Subcutaneous abdominal adipose tissue (tissue), 5 donors: ENCODE measurements around the gene C10orf105.

ENCODE experiments used
- H3K27ac ChIP-seq: one replicate; pipeline ENCODE4 v1.7.0; 2013; ENCODE audit warnings: low read depth, mild to moderate bottlenecking, inconsistent platforms, low read length, moderate library complexity
- H3K27me3 ChIP-seq, 5 donors: one replicate each; pipeline ENCODE4 v1.7.0; 2013; ENCODE audit warnings: low read length in 5 of 5, inconsistent platforms in 1 of 5; ENCODE audit not compliant: control insufficient read depth in 5 of 5, insufficient read depth in 4 of 5
- H3K36me3 ChIP-seq, 5 donors: one replicate each; pipeline ENCODE4 v1.7.0; 2013; ENCODE audit warnings: low read length in 5 of 5; ENCODE audit not compliant: control insufficient read depth in 5 of 5, insufficient read depth in 5 of 5
- H3K4me1 ChIP-seq, 5 donors: one replicate each; pipeline ENCODE4 v1.7.0; 2013; ENCODE audit warnings: low read length in 5 of 5, mild to moderate bottlenecking in 3 of 5, moderate library complexity in 1 of 5; ENCODE audit not compliant: control insufficient read depth in 5 of 5, insufficient read depth in 5 of 5
- H3K4me3 ChIP-seq, 5 donors: one replicate each; pipeline ENCODE4 v1.7.0; 2013; ENCODE audit warnings: low read length in 5 of 5, low read depth in 1 of 5
- H3K9ac ChIP-seq, 5 donors: one replicate each; pipeline ENCODE4 v1.7.0; 2013; ENCODE audit warnings: low read length in 5 of 5, mild to moderate bottlenecking in 4 of 5, moderate library complexity in 3 of 5
- H3K9me3 ChIP-seq, 5 donors: one replicate each; pipeline ENCODE4 v1.7.0; 2013; ENCODE audit warnings: low read length in 5 of 5; ENCODE audit not compliant: control insufficient read depth in 5 of 5
- donor health status: healthy.
- donor health status: healthy.
- donor health status: healthy.
- donor health status: healthy.
- donor health status: healthy.

The C10orf105 gene

DNA sequence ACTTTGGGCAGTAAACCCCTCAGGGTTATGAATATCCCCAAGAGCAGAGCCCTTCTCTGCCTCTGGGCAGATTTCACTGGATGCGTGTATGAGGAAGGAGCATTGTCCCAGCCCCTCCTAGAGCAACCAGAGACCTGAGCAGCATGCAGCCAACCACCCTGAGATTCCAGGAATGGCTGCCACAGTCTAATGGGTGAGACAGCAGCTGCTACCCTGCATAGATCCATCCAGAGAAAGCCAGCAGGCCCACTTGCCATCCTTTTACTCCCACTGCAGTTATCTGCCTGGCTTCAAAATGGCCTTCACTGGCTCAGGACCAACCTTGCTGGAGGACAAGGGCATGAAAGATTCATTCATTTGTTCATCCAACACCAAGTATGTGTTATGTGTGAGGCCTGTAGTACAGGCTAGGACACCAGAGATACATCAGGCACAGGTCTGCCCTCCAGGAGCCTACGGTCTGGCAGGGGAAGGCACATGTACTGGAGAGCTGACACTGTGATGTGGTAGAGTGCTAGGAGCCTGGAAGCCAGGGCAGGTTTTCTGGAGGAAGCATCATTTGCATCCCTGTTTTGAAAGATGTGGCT, 26.2 kb upstream of the C10orf105 start:
- H3K4me1 ChIP-seq: peaks cover 18 to 56% (median 55%) of the 10 kb centered on the region in 5 donors
- H3K27me3 ChIP-seq: no peaks in the 10 kb centered on the region
- H3K27ac ChIP-seq: no peak overlapping the region
- peaks cover 0 to 15% (median 9%) of the 10 kb centered on the region in 5 donors for H3K36me3 ChIP-seq
- no peak overlapping the region for H3K9ac ChIP-seq
- no peak overlapping the region for H3K4me3 ChIP-seq
- H3K9me3 ChIP-seq: peaks cover 0 to 7% (median 4%) of the 10 kb centered on the region in 5 donors

DNA sequence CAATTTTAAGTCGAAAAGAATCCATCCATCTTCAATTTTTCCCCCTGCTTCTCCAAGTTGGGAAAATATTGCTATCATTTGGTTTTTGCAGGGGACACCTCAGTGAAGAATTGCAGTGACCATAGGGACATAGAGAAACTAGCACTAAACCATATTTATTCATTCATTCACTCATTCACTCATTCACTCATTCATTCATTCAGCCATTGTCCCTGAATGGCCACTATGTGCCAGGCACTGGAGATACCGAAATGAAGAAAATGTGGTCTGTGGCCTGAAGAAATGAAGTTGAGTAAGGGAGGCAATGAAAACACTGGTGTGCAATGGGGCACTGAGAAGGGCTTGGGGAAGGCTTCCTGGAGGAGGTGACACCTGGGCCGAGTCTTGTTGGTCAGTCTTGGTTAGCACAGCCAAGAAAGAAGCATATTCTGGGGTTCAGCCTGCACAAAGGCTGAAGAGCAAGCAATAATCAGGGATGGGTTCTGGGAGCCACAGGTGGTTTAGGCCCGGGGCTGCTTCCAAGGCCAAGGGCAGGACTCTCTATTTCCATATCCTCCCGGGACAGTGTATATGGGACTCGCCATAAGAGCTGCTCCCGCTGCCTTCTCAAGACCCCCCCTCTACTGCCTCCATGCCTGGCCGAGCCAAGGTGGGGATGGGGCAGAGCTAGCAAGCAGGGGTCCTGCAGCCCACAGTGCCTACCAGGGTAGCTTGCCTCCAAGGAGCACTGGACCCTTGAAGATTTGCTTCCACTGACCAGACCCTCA, 25.5 kb upstream of the C10orf105 start:
- no peaks in the 10 kb centered on the region for H3K27me3 ChIP-seq
- peaks cover 18 to 55% (median 54%) of the 10 kb centered on the region in 5 donors for H3K4me1 ChIP-seq
- H3K4me3 ChIP-seq: no peak overlapping the region
- H3K9me3 ChIP-seq: peaks cover 0 to 7% (median 4%) of the 10 kb centered on the region in 5 donors
- peaks cover 0 to 8% (median 3%) of the 10 kb centered on the region in 5 donors for H3K36me3 ChIP-seq
- no peak overlapping the region for H3K27ac ChIP-seq
- H3K9ac ChIP-seq: no peak overlapping the region

DNA sequence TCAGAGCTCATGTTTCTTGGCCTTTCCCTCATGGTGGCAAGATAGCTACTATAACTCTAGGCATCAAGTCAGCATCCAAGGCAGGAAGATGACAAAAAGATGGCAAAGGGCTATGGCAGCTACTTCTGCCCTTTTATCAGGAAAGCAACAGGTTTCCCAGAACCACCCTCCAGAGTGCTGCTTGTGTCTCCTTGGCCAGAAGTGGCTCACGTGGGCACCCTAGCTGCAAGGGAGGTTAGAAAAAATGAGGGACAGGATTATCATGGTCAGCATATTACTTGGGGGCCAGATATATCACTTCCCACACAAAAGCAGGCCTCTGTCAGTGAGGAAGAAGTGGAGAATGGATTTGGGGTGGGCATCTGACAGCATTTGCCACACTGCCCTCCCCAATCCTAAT, 24.3 kb upstream of the C10orf105 start:
- no peak overlapping the region for H3K9ac ChIP-seq
- no peak overlapping the region for H3K27ac ChIP-seq
- peaks cover 13 to 53% (median 46%) of the 10 kb centered on the region in 5 donors for H3K4me1 ChIP-seq
- peaks cover 0 to 7% (median 4%) of the 10 kb centered on the region in 5 donors for H3K9me3 ChIP-seq
- H3K27me3 ChIP-seq: no peaks in the 10 kb centered on the region
- no peak overlapping the region for H3K4me3 ChIP-seq
- peaks cover 0 to 3% (median 0%) of the 10 kb centered on the region in 5 donors for H3K36me3 ChIP-seq

DNA sequence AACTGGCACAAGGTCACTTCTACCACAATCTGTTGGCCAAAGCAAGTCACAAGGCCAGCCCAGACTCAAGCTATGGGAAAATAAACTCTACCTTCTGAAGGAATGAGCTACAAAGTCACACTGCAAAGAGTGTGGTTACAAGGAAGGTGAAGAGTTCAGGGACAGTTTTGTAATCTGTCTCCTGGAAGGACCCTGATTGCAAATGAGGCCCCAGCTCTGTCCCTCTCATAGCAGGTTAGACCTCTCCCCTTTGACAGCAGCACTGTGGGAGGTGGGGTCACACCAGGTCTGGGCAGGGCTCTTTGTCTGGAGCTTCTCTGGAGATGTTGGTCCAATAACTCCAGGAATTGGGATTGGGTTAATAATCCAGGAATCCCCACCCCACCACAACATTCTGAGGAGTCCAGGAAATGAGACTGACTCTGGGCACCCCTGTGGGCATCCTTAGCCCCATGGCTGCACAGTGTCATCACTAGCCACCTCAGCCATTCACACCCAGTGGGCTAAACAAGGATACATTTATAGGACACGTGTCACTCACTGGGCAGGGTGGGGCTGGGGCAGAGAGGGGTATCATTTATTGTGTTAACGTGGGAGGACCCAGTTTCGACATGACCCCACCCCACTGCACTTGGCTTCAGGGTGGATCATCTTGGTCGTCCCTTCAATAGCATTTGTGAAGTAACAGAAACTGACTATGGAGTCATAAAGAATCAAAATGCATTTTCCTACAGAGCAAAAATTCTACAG, 23.7 kb upstream of the C10orf105 start:
- Histone ChIP-seq H3K4me3 (no peak overlapping the region), H3K9me3 (peaks cover 0 to 7% (median 4%) of the 10 kb centered on the region in 5 donors), H3K27me3 (no peaks in the 10 kb centered on the region), H3K27ac (no peak overlapping the region), H3K4me1 (peaks cover 11 to 53% (median 44%) of the 10 kb centered on the region in 5 donors), H3K9ac (no peak overlapping the region), H3K36me3 (peaks cover 0 to 3% (median 0%) of the 10 kb centered on the region in 5 donors)

DNA sequence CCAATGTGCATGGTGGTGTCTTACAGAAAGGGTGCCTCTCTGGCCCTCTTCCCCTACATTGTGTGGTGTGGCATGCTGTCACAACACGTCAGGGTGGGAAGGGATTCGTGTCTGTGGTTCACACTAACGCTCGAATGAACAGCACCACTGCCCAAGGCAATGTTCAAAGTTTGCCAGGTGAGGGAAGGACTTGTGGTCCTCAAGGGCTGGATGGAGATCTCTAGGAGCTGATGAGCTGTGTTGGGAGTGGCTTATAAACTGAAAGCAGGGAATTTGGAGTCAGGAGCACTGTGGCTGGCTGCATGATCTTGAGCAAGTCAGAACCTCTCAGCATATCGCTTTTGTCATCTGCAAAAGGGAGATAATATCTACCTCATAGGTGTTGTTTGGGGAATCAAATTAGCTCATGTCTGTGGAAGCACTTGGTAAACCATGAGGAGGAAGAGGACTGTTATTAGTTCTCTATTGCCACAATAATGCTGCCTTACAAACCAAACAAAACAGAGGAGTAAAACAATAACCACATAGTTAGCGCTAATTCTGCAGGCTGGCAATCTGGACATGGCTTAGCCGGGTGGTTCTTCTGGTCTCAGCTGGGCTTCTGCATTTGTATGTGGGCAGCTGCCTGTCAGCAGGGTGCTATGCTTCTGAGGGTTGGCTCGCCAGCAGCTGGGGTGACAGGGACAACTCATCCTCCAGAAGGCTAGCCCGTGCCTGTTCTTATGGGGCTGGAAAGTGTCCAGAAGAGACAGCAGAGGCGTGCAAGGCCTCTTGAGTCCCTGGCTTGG, 22.9 kb upstream of the C10orf105 start:
- Histone ChIP-seq H3K36me3 (peaks cover 0 to 3% (median 0%) of the 10 kb centered on the region in 5 donors), H3K27me3 (no peaks in the 10 kb centered on the region), H3K9me3 (peaks cover 0 to 7% (median 4%) of the 10 kb centered on the region in 5 donors), H3K4me1 (peaks cover 5 to 53% (median 44%) of the 10 kb centered on the region in 5 donors), H3K27ac (no peak overlapping the region), H3K9ac (no peak overlapping the region), H3K4me3 (no peak overlapping the region)

DNA sequence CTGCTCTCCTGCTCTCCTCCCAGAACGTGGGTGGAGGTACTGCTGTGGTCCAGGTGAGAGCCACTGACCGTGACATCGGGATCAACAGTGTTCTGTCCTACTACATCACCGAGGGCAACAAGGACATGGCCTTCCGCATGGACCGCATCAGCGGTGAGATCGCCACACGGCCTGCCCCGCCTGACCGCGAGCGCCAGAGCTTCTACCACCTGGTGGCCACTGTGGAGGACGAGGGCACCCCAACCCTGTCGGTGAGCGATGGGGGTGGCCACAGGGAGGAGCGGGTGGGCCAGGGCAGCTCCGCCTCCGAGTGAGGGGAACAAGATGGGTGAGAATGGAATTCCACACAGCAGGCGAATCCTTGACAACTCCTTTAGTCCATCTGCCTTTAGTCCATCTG, 22.1 kb upstream of the C10orf105 start:
- peaks cover 0 to 3% (median 0%) of the 10 kb centered on the region in 5 donors for H3K36me3 ChIP-seq
- H3K4me1 ChIP-seq: peaks cover 4 to 53% (median 43%) of the 10 kb centered on the region in 5 donors
- H3K27me3 ChIP-seq: no peaks in the 10 kb centered on the region
- peaks cover 0 to 7% (median 4%) of the 10 kb centered on the region in 5 donors for H3K9me3 ChIP-seq
- H3K27ac ChIP-seq: no peak overlapping the region
- H3K4me3 ChIP-seq: no peak overlapping the region
- no peak overlapping the region for H3K9ac ChIP-seq

DNA sequence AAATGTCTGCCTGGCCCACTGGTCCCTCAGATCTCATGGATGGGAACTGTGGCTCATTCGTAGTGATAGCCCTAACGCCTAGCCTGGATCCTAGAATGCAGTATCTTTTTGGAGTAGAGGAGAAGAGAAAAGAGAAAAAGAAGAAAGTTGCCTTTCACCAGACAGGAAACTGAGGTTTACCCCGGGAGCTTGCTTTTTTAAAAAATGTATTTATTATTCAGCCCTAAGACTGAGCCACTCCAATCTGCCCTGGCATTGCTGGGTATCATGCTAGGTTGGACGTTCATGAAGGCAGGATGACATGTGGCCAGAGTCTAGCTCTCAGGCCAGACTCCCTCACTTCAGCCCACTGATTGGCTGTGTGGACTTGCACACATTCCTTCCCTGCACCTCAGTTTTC, 21.5 kb upstream of the C10orf105 start:
- no peak overlapping the region for H3K9ac ChIP-seq
- H3K27me3 ChIP-seq: no peaks in the 10 kb centered on the region
- peaks cover 0 to 7% (median 4%) of the 10 kb centered on the region in 5 donors for H3K9me3 ChIP-seq
- peaks cover 4 to 53% (median 44%) of the 10 kb centered on the region in 5 donors for H3K4me1 ChIP-seq
- no peak overlapping the region for H3K27ac ChIP-seq
- H3K36me3 ChIP-seq: peaks cover 0 to 3% (median 0%) of the 10 kb centered on the region in 5 donors
- no peak overlapping the region for H3K4me3 ChIP-seq

DNA sequence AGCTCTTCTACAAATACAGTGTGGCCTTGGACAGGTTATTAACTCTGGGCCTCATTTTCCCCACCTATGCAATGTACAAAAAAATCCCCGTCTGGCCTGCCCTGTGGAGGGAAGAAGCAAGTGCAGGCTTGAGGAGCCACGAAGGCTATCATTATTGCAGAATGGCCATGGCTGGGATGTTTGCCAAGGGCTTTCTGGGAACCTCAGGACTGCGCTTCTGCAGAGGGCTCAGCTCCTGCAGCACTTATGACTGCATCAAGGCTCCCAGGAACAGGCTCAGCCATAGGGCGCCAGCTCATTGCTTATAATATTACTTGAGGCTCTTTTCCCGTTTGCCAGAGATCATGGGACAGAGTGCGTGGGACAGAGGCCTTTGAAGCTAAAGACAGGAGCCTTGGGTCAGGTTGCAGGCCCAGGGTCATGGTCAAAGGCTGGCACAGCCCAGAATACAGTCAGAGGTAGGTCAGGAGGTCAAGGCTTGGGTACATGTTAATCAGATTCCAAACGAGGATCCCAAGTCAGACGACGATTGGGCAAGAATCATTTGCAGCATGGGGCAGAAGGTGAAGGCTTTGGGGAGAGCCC, 20.6 kb upstream of the C10orf105 start:
- Histone ChIP-seq H3K9me3 (peaks cover 0 to 7% (median 4%) of the 10 kb centered on the region in 5 donors), H3K27me3 (no peaks in the 10 kb centered on the region), H3K36me3 (peaks cover 0 to 3% (median 0%) of the 10 kb centered on the region in 5 donors), H3K4me3 (no peak overlapping the region), H3K9ac (no peak overlapping the region), H3K4me1 (peaks cover 4 to 55% (median 45%) of the 10 kb centered on the region in 5 donors), H3K27ac (no peak overlapping the region)

DNA sequence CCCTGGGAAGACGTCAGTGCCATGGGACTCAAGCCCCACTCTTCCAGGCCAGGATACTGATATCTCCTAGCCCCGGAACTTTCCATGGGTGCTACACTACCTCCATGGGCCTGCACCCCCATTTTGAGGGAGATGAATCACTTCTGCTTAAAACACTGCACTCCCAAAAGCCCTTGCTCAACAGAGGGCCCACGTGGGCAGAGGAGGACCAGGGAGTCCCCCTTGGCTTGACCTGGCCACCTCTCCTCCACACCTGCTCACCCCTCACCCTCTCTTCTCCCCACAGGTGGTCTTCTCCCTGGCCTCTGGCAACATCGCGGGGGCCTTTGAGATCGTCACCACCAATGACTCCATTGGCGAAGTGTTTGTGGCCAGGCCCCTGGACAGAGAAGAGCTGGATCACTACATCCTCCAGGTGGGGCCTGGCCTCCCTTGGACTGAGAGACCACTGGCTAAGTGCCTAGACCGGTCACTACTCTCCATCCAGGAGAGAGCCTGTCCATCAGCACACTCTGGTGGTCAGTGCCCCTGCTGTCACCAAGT, 19.9 kb upstream of the C10orf105 start:
- Histone ChIP-seq H3K36me3 (peaks cover 0 to 3% (median 0%) of the 10 kb centered on the region in 5 donors), H3K27me3 (no peaks in the 10 kb centered on the region), H3K9me3 (peaks cover 0 to 7% (median 4%) of the 10 kb centered on the region in 5 donors), H3K4me1 (peaks cover 4 to 59% (median 52%) of the 10 kb centered on the region in 5 donors), H3K9ac (no peak overlapping the region), H3K27ac (no peak overlapping the region), H3K4me3 (no peak overlapping the region)
